Sigmoid colon (tissue), 3 donors: ENCODE measurements around the gene KAT5.

Experiments used
- POLR2A ChIP-seq, 2 donors: fragments of 450-650 bp; IDR thresholded peaks; one replicate each; pipeline ENCODE4 v1.6.1; 2016; ENCODE audit warnings: antibody characterized with exemption in 2 of 2, mild to moderate bottlenecking in 2 of 2, moderate library complexity in 2 of 2
- TF ChIP-seq, protein P1 (sequence below), 4 experiments: fragments of 450-650 bp in 3 of 4; fragments of 200-600 bp in 1 of 4; IDR thresholded peaks; one replicate each; pipeline ENCODE4 v1.5.1; 2016 to 2019; ENCODE audit warnings: antibody characterized with exemption in 4 of 4, mild to moderate bottlenecking in 3 of 4, moderate library complexity in 2 of 4

DNA sequence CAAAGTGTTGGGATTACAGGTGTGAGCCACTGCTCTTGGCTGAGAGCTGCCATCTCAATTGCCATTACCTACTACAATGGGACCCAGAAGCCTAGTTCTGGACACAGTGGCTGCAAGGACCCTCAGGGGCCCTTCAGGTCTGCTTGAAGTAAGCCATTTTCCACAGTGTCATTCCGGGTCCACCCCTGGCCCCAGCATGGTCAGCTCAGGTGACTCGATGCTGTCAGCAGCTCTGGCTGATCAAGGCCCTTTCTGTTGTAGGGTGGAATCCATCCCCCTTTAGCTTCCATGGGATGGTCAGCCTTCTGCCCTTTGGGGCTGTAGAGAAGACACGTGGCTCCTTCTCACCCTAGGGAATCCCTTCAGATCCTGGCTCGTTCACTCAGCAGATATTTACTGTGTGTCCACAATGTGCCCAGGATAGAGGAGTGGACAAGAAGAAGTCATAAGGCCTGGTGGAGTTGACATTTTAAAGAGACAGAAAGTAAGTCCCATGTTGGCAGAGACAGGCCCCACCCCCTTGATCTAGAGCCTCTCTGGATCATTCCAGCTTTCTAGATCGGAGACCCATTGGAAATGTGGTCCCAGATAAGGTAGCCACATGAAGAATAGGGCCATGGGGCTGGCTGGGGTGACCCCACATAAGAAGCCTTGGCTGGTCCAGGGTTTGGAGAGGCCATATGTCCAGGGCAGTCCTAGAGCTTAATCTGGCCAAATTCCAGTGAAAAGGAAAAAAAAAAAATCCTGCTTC lies 15.1 kb upstream of the KAT5 start:
- no peak for TF ChIP-seq POLR2A (IDR thresholded peaks at IDR 0.05)
- TF ChIP-seq, protein P1, sequence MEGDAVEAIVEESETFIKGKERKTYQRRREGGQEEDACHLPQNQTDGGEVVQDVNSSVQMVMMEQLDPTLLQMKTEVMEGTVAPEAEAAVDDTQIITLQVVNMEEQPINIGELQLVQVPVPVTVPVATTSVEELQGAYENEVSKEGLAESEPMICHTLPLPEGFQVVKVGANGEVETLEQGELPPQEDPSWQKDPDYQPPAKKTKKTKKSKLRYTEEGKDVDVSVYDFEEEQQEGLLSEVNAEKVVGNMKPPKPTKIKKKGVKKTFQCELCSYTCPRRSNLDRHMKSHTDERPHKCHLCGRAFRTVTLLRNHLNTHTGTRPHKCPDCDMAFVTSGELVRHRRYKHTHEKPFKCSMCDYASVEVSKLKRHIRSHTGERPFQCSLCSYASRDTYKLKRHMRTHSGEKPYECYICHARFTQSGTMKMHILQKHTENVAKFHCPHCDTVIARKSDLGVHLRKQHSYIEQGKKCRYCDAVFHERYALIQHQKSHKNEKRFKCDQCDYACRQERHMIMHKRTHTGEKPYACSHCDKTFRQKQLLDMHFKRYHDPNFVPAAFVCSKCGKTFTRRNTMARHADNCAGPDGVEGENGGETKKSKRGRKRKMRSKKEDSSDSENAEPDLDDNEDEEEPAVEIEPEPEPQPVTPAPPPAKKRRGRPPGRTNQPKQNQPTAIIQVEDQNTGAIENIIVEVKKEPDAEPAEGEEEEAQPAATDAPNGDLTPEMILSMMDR (IDR thresholded peaks at IDR 0.05) = no peak
